Central memory CD8-positive, alpha-beta T cell (primary cell): Measurements from ENCODE around the gene ZNF436.

Experiments used
- ATAC-seq: fragments of 150-1000 bp; cut with Tn5 transposase; replicated peaks from 2 replicates; pipeline ENCODE4 v1.10.0; 2022; ENCODE audit warnings: mild to moderate bottlenecking, moderate FRiP score, moderate number of reproducible peaks; ENCODE audit not compliant: poor library complexity, severe bottlenecking; ENCODE audit errors: extremely low read depth
- DNase-seq, 2 donors: peaks; one replicate each; pipeline ENCODE4 v3.0.0; 2021; ENCODE audit warnings: low spot score in 2 of 2
- H3K27ac Mint-ChIP-seq: one replicate; pipeline ENCODE4 v1.8.0; 2022; ENCODE audit warnings: low read depth, mild to moderate bottlenecking, moderate library complexity, mixed read lengths
- H3K27me3 Mint-ChIP-seq: one replicate; pipeline ENCODE4 v1.8.0; 2022; ENCODE audit warnings: mixed read lengths
- H3K36me3 Mint-ChIP-seq: one replicate; pipeline ENCODE4 v1.8.0; 2022; ENCODE audit warnings: mild to moderate bottlenecking, moderate library complexity, mixed read lengths; ENCODE audit not compliant: insufficient read depth
- H3K4me1 Mint-ChIP-seq: one replicate; pipeline ENCODE4 v1.8.0; 2022; ENCODE audit warnings: mixed read lengths
- H3K4me3 Mint-ChIP-seq: one replicate; pipeline ENCODE4 v1.8.0; 2022; ENCODE audit warnings: mild to moderate bottlenecking, moderate library complexity, mixed read lengths
- H3K9me3 Mint-ChIP-seq: one replicate; pipeline ENCODE4 v1.8.0; 2022; ENCODE audit warnings: mixed read lengths

Gene ZNF436

GRCh38 chr1:23369335-23370013 lies at the start of gene ZNF436:
TSS of gene ZNF436 (minus strand) at chr1:23369836. CDS start at chr1:23368005, 1,831 bp downstream.
- Mint-ChIP-seq H3K9me3 (no peaks in the 10 kb centered on the region), H3K36me3 (peaks cover 3% of the 10 kb centered on the region), H3K27ac (peak within 1 kb of the TSS; percentile 85), H3K4me3 (peak within 1 kb of the TSS; percentile 93), H3K4me1 (peaks cover 31% of the 10 kb centered on the region), H3K27me3 (no peaks in the 10 kb centered on the region)
- DNase-seq, result no peak
- no peak for ATAC-seq

GRCh38 chr1:23419180-23419579 lies 49.5 kb upstream of the ZNF436 start:
- H3K27ac Mint-ChIP-seq, result no peak overlapping the region
- H3K36me3 Mint-ChIP-seq, result no peaks in the 10 kb centered on the region
- peaks cover 15% of the 10 kb centered on the region for H3K27me3 Mint-ChIP-seq
- no peak for ATAC-seq
- H3K4me1 Mint-ChIP-seq, result peaks cover 22% of the 10 kb centered on the region
- DNase-seq, result no peak
- H3K4me3 Mint-ChIP-seq, result no peak overlapping the region
- no peaks in the 10 kb centered on the region for H3K9me3 Mint-ChIP-seq

GRCh38 chr1:23417570-23417969 lies 47.9 kb upstream of the ZNF436 start:
- Mint-ChIP-seq H3K27ac (no peak overlapping the region), H3K9me3 (no peaks in the 10 kb centered on the region), H3K4me1 (peaks cover 9% of the 10 kb centered on the region), H3K4me3 (no peak overlapping the region), H3K36me3 (no peaks in the 10 kb centered on the region), H3K27me3 (no peaks in the 10 kb centered on the region)
- no peak for DNase-seq
- ATAC-seq, result no peak

GRCh38 chr1:23416964-23417363 lies 47.3 kb upstream of the ZNF436 start:
- no peak for DNase-seq
- Mint-ChIP-seq H3K4me3 (no peak overlapping the region), H3K4me1 (peaks cover 3% of the 10 kb centered on the region), H3K27me3 (no peaks in the 10 kb centered on the region), H3K36me3 (no peaks in the 10 kb centered on the region), H3K27ac (no peak overlapping the region), H3K9me3 (no peaks in the 10 kb centered on the region)
- no peak for ATAC-seq

GRCh38 chr1:23408797-23409290 lies 39.2 kb upstream of the ZNF436 start:
- no peak overlapping the region for H3K27ac Mint-ChIP-seq
- H3K9me3 Mint-ChIP-seq, result no peaks in the 10 kb centered on the region
- H3K4me1 Mint-ChIP-seq, result peaks cover 7% of the 10 kb centered on the region
- no peaks in the 10 kb centered on the region for H3K27me3 Mint-ChIP-seq
- ATAC-seq (no peak), DNase-seq (no peak)
- H3K4me3 Mint-ChIP-seq, result no peak overlapping the region
- H3K36me3 Mint-ChIP-seq, result no peaks in the 10 kb centered on the region

- H3K27ac Mint-ChIP-seq, result no peak overlapping the region
- H3K9me3 Mint-ChIP-seq, result no peaks in the 10 kb centered on the region
- DNase-seq (no peak), ATAC-seq (no peak)
- H3K27me3 Mint-ChIP-seq, result no peaks in the 10 kb centered on the region
- peaks cover 7% of the 10 kb centered on the region for H3K4me1 Mint-ChIP-seq
- H3K4me3 Mint-ChIP-seq, result no peak overlapping the region
- H3K36me3 Mint-ChIP-seq, result no peaks in the 10 kb centered on the region
Measured at GRCh38 chr1:23407016-23407630, 37.5 kb upstream of the ZNF436 start.

- Mint-ChIP-seq H3K36me3 (no peaks in the 10 kb centered on the region), H3K9me3 (no peaks in the 10 kb centered on the region), H3K27me3 (no peaks in the 10 kb centered on the region), H3K27ac (no peak overlapping the region), H3K4me1 (peaks cover 7% of the 10 kb centered on the region), H3K4me3 (no peak overlapping the region)
- no peak for ATAC-seq
- no peak for DNase-seq
Measured at GRCh38 chr1:23405946-23406345, 36.3 kb upstream of the ZNF436 start.

- Mint-ChIP-seq H3K36me3 (no peaks in the 10 kb centered on the region), H3K27me3 (no peaks in the 10 kb centered on the region), H3K27ac (no peak overlapping the region), H3K4me1 (peaks cover 7% of the 10 kb centered on the region), H3K9me3 (no peaks in the 10 kb centered on the region), H3K4me3 (no peak overlapping the region)
- ATAC-seq, result peak; percentile 83
- DNase-seq, result peak; percentile 65 to 82
Measured at GRCh38 chr1:23403735-23404486, 34.3 kb upstream of the ZNF436 start.

GRCh38 chr1:23403355-23403734 lies 33.7 kb upstream of the ZNF436 start:
- Mint-ChIP-seq H3K27ac (no peak overlapping the region), H3K9me3 (no peaks in the 10 kb centered on the region), H3K4me3 (no peak overlapping the region), H3K27me3 (no peaks in the 10 kb centered on the region), H3K4me1 (peaks cover 7% of the 10 kb centered on the region), H3K36me3 (no peaks in the 10 kb centered on the region)
- ATAC-seq (no peak), DNase-seq (no peak)

GRCh38 chr1:23403038-23403336 lies 33.4 kb upstream of the ZNF436 start:
- ATAC-seq (no peak), DNase-seq (no peak)
- H3K9me3 Mint-ChIP-seq, result no peaks in the 10 kb centered on the region
- H3K4me1 Mint-ChIP-seq, result peaks cover 7% of the 10 kb centered on the region
- H3K27me3 Mint-ChIP-seq, result no peaks in the 10 kb centered on the region
- H3K36me3 Mint-ChIP-seq, result no peaks in the 10 kb centered on the region
- H3K27ac Mint-ChIP-seq, result no peak overlapping the region
- H3K4me3 Mint-ChIP-seq, result no peak overlapping the region

GRCh38 chr1:23402286-23403037 lies 32.8 kb upstream of the ZNF436 start:
- no peak for DNase-seq
- no peak overlapping the region for H3K27ac Mint-ChIP-seq
- H3K4me3 Mint-ChIP-seq, result no peak overlapping the region
- H3K36me3 Mint-ChIP-seq, result no peaks in the 10 kb centered on the region
- peaks cover 7% of the 10 kb centered on the region for H3K4me1 Mint-ChIP-seq
- H3K27me3 Mint-ChIP-seq, result no peaks in the 10 kb centered on the region
- ATAC-seq, result no peak
- no peaks in the 10 kb centered on the region for H3K9me3 Mint-ChIP-seq

- H3K36me3 Mint-ChIP-seq, result no peaks in the 10 kb centered on the region
- DNase-seq, result no peak
Measured at GRCh38 chr1:23401313-23401712, 31.7 kb upstream of the ZNF436 start.

More at GRCh38 chr1:23401313-23401712, 31.7 kb upstream of the ZNF436 start:
- ATAC-seq, result no peak
- Mint-ChIP-seq H3K4me1 (peaks cover 7% of the 10 kb centered on the region), H3K4me3 (no peak overlapping the region), H3K27ac (no peak overlapping the region), H3K9me3 (no peaks in the 10 kb centered on the region), H3K27me3 (no peaks in the 10 kb centered on the region)
